ENCODE results near the gene FARSA. TPM values are rescaled to one million over a fixed set of nuclear protein-coding genes. Genes with fewer than 3 reads are reported as not detected.
"Not testable (repeated sequence)": the region's sequence is repeated elsewhere in the genome, so short reads cannot be mapped to it uniquely, and the experiment has no call there.

The FARSA gene
- total RNA-seq, 1 donor from 2014 or later = 37.6 TPM

DNA sequence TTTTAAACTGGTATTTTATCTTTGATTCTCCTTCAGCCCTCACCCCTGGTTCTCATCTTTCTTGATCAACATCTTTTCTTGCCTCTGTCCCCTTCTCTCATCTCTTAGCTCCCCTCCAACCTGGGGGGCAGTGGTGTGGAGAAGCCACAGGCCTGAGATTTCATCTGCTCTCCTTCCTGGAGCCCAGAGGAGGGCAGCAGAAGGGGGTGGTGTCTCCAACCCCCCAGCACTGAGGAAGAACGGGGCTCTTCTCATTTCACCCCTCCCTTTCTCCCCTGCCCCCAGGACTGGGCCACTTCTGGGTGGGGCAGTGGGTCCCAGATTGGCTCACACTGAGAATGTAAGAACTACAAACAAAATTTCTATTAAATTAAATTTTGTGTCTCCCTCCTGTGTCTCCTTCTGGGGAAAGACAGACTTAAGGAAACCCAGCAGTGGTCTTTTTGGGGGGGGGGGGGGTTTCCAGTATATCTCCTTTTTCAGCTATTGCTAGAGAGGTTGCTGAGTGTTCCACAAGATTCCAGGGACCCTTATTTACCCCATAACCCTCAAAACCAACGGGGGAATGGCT lies 10.7 kb upstream of the FARSA start:
- no peak for ATAC-seq
- intact Hi-C loops (cut with DNase I) = no loop called here
- no peak for DNase-seq (ENCODE audit: missing footprints)

DNA sequence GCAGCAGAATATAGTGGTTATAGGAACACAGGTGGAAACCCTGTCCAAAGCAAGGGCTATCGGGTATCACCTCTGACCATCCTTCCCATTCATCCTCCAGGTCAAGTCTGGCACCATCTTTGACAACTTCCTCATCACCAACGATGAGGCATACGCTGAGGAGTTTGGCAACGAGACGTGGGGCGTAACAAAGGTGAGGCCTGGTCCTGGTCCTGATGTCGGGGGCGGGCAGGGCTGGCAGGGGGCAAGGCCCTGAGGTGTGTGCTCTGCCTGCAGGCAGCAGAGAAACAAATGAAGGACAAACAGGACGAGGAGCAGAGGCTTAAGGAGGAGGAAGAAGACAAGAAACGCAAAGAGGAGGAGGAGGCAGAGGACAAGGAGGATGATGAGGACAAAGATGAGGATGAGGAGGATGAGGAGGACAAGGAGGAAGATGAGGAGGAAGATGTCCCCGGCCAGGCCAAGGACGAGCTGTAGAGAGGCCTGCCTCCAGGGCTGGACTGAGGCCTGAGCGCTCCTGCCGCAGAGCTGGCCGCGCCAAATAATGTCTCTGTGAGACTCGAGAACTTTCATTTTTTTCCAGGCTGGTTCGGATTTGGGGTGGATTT lies 10.0 kb upstream of the FARSA start:
- intact Hi-C loops (cut with DNase I) = no loop called here
- DNase-seq (ENCODE audit: missing footprints) = no peak
- no peak for ATAC-seq

DNA sequence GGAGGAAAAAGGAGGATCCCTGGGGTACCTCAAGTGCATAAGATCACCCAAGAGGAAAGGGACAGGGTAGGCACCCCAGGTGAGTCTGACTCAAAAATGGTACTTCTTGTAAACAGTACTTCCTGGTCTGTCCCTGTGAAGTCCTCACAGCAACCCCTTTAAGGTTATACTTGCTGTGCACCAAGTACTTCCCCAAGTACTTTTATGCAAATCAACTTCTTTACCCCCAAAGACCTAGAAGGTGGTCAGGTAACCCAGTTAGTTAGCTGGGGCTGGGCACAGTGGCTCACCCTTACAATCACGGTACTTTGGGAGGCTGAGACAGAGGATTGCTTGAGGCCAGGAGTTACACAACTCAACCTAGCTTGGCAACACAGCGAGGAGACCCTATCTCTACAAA lies 7.4 kb upstream of the FARSA start:
- no peak for ATAC-seq
- intact Hi-C loops (cut with DNase I) = no loop called here
- DNase-seq (ENCODE audit: missing footprints) = no peak

DNA sequence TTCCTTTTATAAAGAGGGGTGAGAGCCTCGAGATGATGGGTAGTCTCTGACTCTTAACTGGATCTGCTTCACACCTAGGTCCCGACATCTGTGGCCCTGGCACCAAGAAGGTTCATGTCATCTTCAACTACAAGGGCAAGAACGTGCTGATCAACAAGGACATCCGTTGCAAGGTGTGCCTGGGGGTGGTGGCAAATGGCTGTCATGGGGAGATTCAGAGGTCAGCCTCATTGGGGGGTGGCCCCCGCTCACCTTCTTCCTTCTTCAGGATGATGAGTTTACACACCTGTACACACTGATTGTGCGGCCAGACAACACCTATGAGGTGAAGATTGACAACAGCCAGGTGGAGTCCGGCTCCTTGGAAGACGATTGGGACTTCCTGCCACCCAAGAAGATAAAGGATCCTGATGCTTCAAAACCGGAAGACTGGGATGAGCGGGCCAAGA lies 6.5 kb upstream of the FARSA start:
- intact Hi-C loops (cut with DNase I) = no loop called here
- ATAC-seq = no peak
- DNase-seq (ENCODE audit: missing footprints) = peak; percentile 53

DNA sequence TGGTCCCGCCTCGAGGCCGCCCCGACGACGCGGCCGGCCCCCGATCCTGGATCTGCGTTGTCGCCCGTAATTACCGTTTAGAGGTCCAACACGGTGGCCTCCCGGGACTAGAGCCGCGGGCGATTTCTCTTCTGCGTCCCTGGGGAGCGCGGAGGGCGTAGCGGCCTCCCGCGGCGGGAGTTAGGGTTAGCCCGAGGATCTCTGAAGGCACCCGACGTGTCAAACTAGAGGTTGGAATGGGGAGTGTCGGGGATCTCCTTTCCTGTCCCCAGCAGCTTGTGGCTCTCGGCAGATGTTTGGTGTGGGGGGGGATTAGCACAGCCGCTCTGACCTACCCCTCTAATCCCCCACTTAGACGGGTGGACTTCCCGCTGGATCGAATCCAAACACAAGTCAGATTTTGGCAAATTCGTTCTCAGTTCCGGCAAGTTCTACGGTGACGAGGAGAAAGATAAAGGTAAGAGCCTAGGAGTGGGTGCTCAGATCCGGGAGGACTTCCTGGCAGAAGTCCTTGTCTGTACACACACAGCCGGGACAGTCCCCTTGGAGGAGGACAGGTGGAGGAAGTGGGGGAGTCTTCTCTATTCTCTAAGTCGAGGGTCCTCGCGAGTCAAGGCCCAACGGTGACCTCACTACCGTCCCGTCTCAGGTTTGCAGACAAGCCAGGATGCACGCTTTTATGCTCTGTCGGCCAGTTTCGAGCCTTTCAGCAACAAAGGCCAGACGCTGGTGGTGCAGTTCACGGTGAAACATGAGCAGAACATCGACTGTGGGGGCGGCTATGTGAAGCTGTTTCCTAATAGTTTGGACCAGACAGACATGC lies 5.5 kb upstream of the FARSA start:
- ATAC-seq (peak; percentile 2), DNase-seq (ENCODE audit: missing footprints) (peak; percentile 59)
- intact Hi-C loops (cut with DNase I) = no loop called here

DNA sequence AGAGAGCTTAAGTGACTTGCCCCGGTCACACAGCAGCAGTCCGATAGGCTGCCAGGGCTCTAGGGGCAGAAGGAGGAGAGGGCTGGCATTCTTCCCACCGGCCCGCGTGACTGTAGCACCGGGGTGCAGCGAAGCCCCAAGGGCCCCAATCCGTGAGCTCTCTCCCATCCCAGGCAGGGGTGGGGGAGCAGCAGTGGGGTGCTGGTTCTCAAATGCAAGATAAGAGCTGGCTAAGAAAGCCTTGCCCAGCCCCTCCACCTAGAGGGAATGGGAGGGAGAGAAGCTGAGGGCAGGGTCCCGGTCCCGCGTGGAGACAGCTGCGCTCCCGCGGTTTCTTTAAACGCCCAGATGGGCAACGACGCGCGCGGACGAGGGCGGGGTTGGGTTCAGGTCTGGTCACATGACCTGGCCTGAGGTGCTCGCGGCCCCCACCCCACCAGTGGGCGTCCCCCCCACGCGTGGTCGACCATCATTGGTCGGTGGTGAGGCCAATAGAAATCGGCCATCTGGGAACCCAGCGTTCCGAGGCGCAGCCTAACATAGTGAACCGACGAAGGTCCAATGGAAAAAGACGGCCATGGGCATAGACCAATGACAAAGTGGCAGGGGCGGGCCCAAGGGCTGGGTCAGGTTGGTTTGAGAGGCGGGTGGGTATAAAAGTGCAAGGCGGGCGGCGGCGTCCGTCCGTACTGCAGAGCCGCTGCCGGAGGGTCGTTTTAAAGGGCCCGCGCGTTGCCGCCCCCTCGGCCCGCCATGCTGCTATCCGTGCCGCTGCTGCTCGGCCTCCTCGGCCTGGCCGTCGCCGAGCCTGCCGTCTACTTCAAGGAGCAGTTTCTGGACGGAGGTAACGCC lies 4.6 kb upstream of the FARSA start, which contains the start of gene CALR:
CALR (plus strand) TSS at position 683 of the 852 bp plus-strand sequence; CDS start at position 754, 71 bp downstream.
- DNase-seq (ENCODE audit: missing footprints) (peak; percentile 100), ATAC-seq (peak; percentile 96)
- intact Hi-C loops (cut with DNase I) = no loop called here

DNA sequence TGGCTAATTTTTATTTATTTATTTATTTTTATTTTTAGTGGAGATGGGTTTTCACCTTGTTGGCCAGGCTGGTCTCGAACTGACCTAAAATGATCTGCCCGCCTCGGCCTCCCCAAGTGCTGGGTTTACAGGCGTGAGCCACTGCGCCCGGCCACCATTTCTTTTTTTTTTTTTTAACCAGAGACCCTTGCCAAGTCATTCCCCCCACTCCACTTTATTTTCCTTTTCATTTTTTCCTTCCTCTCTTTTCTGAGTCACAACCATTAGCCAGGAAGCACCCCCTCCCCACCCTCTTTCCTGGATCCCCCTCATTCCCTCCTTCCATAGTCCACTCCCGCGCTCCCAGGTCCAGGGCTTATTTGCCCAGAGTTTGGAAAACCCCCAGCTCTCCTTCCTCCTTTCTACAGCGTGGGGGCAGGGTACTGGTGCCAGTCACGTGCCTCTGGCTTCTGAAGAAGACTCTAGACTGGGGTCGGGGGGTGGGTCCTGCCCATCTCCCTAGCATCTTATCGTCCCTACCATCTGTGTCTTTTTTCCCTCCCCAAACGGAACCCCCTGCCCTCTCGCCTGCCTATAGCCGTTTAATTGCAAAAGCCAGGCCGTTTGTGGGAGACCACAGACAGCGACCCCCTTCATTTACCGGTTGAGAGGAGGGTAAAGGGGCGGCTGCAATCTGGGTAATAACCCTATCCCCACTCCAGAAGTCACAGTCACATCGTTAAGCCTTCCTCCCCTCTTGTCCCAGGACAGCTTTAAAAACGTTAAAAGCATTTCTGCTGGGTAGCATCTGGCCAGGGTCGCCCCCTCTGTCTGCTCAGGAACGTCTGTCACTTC lies 3.8 kb upstream of the FARSA start:
- no peak for ATAC-seq
- intact Hi-C loops (cut with DNase I) = no loop called here
- DNase-seq (ENCODE audit: missing footprints) = peak; percentile 65

DNA sequence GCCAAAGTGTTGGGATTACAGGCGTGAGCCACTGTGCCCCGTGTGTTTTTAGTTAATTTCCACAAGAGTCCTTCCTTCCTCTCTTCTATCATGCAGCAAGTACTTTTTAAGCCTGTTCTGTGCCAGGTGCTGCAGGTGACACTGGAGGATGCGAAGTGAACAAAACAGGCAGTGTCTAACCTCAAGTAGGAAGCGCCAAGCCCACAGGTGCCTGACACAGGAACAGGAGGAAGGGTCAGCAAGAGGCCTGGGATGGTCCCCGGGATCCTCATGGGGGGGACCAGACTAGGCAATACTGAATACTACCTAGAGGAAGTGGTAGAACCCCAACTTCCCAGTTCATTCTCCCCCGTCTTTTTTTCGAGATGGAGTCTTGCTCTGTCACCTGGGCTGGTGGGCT lies 3.1 kb upstream of the FARSA start:
- intact Hi-C loops (cut with DNase I) = no loop called here
- ATAC-seq (no peak), DNase-seq (ENCODE audit: missing footprints) (no peak)

DNA sequence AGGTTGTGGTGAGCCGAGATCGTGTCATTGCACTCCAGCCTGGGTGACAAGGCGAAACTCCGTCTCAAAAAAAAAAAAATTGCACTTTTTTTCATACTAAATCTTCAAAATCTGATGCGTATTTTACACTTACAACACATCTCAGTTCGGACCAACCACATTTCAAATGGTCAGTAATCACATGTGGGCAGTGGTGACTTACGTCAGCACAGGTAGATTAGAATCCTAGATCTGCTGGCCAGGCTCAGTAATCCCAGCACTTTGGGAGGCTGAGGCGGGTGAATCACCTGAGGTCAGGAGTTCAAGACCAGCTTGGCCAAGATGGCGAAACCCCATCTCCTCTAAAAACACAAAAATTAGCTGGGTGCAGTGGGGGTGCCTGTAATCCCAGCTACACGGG lies 1.6 kb upstream of the FARSA start:
- DNase-seq (ENCODE audit: missing footprints) (no peak), ATAC-seq (no peak)
- intact Hi-C loops (cut with DNase I) = no loop called here

DNA sequence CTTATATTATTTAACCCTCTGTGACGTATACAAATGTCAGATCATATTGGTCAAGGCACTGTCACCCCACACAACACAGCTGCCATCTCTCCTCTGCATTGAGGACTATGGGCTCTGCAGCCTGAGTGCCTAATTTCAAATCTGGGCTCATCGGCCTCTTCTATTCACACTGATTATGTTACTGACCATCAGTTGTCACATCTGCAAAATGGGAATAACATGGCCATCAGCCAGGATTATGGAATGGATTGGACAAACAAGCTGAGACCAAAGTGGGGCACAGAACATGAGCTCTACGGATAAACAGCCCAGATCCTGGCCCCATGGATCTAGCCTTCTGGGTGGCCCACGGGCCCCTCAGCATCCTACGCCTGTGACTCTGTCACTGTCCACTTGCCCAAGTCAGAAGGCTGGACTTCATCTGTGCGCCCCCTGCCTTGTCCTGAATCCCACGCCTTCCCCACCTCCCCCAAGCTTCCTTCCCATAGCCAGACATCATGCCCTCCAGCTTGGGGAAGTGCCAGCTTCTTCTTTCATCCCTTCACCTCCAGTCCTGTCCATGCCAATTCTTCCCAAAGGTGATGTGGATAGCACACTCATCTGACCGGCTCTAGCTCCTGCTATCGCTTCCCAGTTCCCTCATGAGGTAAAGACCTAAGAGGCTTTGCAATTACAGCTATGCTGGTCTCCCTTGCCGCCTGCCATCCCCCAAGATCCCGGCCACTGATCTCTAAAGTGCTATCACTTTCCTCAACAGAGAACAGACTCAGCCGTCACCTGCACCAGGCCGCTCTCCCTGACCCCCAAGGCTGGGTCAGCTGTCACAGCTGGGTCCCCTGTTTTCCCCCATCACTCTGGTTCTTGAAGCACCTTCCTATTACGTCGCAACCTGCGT lies 872 bp downstream of the FARSA start:
- ATAC-seq (no peak), DNase-seq (ENCODE audit: missing footprints) (no peak)
- intact Hi-C loops (cut with DNase I) = no loop called here

DNA sequence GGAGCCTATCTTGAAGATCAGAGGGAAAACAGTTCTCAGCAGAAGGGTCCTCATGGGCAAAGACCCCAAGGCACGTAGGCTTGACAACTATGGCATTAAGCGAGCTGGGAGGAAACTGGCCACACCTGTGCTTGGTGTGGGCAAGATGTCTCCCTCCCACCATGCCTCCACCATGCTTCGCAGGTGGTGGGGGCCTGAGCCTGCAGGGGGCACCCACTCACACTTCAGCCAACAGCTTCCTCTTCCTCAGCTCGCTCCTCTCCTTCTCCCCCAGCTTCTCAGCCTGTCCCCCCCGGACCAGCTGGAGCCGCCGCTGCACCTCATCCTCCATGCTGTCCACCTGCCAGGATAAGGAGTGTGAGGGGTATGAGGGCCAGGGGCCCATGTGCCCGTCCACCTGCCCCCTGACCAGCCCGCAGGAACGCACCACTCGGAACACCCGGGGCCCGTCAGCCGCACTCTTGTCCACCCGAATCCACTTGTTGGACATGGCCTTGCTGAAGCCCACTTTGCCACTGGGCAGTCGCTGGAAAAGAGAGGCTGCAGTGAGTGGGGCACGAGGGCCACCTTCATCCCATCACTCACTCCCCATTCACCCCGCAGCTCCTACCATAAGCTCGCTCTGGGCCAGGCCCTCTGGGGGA lies 3.4 kb downstream of the FARSA start:
- intact Hi-C loops (cut with DNase I) = no loop called here
- no peak for DNase-seq (ENCODE audit: missing footprints)
- ATAC-seq = no peak

DNA sequence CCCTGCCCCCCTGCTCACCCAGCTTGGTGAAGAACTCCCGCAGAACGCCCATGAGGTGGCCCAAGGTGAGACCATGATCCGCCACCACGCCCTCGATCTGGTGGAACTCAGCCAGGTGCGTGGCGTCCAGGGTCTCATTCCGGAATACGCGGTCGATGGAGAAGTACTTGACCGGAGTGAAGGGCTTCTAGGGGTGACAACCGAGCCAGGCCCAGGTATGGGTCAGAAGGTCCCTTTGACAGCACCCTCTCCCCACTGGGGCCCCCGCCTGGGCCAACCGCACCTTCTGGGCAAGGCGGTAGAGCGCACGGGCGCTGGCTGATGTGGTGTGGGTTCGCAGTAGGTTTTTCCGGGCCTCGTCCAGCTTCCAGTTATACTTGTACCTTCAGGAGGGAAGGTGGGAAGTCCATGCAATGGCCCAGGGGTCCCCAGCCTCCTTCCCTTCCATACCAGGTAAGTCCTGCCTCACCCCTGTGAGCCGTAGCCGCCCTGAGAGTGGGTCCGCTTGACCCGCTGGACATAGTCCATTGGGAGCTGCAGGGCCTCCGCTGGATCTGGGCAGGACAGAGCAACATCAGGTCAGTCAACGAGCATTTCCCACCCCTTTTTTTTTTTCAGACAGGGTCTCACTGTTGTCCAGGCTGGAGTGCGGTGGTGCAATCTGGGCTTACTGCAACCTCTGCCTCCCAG lies 8.7 kb downstream of the FARSA start:
- intact Hi-C loops (cut with DNase I) = no loop called here
- no peak for ATAC-seq
- DNase-seq (ENCODE audit: missing footprints) = no peak

DNA sequence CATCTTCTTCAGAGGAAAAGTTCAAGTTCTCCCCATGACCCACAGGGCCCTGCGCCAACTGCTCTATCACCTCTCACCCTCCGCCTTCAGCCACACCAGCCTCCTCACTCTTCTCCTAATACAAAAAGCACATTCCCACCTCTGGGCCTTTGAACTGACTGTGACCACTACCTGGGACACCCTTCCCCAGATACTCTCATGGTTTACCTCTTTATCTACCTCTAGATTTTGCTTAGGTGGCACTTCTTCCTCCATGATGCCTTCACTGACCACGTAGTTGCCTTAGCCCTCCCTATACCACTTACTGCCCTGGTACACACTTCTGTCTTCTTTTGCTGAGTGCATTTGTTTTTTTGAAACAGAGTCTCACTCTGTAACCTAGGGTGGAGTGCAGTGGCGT lies 10.6 kb downstream of the FARSA start:
- no peak for ATAC-seq

DNA sequence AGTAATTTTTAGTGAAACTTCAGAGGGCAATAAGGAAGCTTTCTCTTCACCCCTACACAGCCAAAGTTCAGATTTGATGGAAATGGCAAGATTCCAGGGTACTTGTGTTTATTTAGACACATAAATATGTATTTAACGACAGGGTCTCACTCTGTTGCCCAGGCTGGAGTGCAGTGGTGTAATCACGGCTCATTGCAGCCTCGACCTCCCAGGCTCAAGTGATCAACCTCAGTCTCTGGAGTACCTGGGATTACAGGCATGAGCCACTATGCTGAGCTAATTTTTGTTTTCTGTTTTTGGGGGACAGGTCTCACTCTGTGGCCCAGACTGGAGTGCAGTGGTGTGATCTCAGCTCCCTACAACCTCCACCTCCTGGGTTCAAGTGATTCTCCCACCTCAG lies 12.5 kb downstream of the FARSA start:
- no peak for ATAC-seq
- intact Hi-C loops (cut with DNase I) = no loop called here

More for the DNA sequence above, 10.6 kb downstream of the FARSA start:
- intact Hi-C loops (cut with DNase I) = no loop called here
- DNase-seq (ENCODE audit: missing footprints) = no peak

DNA sequence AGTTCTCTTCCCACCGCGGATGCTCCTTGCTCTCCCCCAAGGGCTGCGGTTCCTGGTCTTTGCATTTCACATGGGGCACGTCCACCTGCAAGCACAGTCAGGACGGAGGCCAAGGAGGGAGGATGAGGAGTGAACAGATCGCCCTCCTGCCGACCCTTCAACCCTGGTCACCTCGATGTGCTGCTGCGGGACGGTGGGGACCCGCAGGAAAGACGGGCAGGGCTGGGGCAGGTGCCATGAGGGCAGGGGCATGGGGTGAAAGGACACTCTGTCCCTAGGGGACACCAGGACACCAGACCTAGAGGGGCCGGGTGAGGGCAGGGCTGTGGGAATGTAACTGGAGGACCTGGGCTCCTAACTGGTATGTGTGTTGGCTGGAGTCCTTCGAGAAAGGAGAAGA lies 15.3 kb downstream of the FARSA start:
- intact Hi-C loops (cut with DNase I) = loop anchor here (2.0 kb wide), 1 partner anchor 27 kb away; the partner anchor contains the start of gene GCDH
- ATAC-seq = no peak

More for the DNA sequence above, 12.5 kb downstream of the FARSA start:
- DNase-seq (ENCODE audit: missing footprints) = no peak

DNA sequence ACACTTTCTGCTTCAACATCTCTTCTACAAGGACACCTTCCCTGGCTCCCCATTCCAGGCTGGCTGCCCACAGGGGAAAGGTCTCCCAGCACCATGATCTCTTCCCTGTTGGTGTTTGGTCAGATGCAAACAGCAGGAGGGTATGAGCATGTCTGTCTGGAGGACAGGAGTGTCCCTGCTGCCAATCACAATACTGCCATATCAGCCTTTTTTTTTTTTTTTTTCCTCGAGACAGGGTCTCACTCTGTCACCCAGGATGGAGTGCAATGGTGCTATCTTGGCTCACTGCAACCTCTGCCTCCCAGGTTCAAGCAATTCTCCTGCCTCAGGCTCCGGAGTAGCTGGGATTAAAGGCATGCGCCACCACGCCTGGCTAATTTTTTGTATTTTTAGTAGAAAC lies 17.7 kb downstream of the FARSA start:
- DNase-seq (ENCODE audit: missing footprints); ATAC-seq; intact Hi-C loops (cut with DNase I): not testable (repeated sequence)

More for the DNA sequence above, 15.3 kb downstream of the FARSA start:
- DNase-seq (ENCODE audit: missing footprints) = no peak

Data from Right ventricle myocardium inferior (tissue), 1 donor.